GM18861 (cell line): ENCODE measurements around the gene RPL18.

Experiments
- ATAC-seq: cut with Tn5 transposase; IDR thresholded peaks from one replicate; pipeline ENCODE4 v1.9.1; 2021; ENCODE audit not compliant: unreplicated experiment

The RPL18 gene

GRCh38 chr19:48614436-48615230 is 4.3 kb downstream of the RPL18 start, which contains the start of gene FAM83E:
Gene FAM83E, minus strand, starts transcription at chr19:48615076. Its CDS starts 1,704 bp downstream, at chr19:48613372.
- ATAC-seq: no peak

DNA sequence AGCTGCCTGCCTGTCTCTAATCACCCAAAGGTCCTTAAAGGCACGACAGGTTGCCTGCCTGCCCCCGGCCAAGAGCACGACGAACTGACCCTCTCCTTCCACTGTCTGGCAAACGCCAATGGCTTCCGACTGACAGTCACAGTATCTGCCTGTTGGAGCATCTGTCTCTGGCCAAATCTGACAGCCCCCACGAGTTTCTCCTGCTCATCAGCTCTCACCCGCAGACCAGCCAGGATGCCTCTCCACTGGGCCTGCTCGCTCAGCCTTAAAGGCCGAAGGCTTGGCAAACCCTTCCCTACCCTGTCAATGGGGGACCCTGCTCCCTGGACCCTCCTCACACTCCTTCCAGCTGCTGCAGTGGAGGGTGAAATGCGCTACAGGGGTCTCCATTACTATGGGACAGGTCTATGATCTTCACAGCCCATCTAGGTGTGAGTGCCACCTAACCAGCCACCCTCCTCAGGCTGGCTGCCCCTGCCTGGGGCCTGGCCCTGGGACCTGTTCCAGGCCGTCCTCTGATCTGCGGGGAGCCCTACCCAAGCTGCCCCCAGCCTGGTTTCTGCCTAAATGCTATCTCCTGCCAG is 5.0 kb downstream of the RPL18 start:
- no peak for ATAC-seq

DNA sequence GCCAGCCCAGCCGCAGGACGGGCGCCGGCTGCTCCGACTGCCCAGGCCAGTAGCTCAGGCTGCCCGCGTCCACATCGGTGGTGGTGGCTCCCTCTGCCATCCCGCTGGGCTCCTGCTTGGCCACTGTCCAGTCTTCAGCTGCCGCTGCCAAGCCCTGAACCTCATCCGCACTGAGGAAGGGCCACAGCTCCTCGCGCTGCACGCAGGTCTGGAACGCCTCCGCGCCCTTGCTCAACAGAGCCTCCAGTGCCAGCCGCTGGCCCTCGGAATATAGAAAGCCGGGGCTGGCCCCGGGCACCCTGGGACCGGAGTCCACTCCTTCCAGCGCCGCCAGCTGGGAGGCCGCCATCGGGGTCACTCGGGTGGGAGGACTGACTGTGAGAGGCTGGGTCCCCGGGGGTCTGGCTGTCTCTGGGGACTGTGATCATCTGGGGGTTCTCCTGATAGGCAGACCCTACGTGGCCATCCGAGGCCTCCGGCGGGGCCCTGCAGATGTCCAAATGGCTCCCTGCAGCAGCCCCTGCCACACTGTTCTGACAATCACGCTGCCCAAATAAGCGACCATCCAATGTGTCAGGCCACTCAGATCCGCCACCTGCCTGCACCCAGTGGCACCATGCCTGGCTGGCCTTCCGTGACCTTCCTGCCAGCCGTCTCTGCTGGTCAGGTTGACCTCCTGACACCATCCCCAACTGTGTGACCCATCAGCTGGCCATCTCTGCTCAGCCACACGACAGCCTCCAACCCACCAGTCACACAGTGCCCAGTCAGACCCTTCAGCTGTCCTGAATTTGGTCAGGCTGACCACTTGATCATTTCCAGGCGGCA is 5.7 kb downstream of the RPL18 start:
- no peak for ATAC-seq

GRCh38 chr19:48611872-48612271 is 7.1 kb downstream of the RPL18 start:
- no peak for ATAC-seq

DNA sequence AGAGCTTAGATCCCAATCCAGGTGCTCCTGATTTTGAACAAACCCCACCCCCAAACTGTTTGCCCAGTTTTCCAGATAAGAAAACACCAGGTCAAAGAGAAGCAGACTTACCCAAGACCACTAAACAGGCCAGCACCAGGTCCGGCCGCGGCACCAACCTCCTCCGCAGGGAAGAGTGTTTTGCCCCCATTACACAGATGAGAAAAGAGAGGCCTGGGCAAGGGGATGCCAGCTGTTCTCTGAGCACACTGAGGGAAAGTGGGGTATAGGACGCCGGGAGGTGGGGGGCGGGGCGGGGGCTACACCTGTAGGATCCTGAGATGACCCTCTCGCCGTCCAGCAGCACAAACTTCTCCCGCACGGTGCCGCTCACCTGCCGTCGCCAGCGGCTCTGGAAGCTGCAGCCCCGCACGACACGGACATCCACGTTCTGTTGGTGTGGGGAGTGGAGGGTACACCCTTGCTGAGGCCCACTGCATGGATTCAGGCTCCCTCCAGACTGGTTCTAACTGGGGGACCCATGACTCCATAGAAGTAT is 9.3 kb downstream of the RPL18 start:
- ATAC-seq: no peak

DNA sequence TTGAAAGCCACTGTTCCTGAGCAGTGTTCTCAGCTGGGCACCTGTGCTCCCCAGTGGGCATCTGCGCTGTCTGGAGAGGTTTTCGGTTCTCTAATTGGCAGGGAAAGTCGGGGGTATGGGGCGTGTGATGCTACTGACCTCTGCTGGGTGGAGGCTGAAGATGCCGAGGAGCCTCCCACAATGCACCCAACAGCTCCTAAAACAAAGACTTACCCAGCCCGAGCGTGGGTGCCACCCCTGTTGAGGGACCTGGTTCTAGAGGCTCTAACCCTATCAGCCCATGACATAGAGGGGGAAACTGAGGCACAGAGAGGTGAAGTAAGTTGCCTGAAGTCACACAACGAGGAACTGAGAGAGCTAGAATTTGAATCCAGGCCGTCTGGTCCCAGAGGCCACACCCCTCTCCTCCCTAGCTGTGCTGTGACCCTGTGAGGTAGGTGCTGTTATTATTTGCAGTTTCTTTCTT is 10.1 kb downstream of the RPL18 start:
- ATAC-seq: no peak

DNA sequence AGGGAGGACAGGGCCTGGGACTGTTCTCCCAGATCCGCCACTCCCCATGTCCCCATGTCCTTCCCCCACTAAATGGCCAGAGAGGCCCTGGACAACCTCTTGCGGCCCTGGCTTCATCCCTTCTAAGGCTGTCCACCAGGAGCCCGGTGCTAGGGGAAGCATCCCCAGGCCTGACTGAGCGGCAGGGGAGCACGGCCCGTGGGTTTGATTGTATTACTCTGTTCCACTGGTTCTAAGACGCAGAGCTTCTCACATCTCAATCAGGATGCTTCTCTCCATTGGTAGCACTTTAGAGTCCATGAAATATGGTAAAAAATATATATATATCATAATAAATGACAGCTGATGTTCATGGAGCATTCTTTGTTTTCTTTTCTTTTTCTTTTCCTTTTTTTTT is 11.6 kb downstream of the RPL18 start:
- ATAC-seq: no peak

- no peak for ATAC-seq
These were observed 12.3 kb downstream of the RPL18 start, which contains the start of gene SPACA4 for GRCh38 chr19:48606463-48607358. Gene SPACA4, plus strand, starts transcription at chr19:48606742. Its CDS starts 237 bp downstream, at chr19:48606979.

GRCh38 chr19:48603850-48604249 is 15.1 kb downstream of the RPL18 start:
- ATAC-seq: no peak

- ATAC-seq: no peak
These were observed 15.5 kb downstream of the RPL18 start for GRCh38 chr19:48603449-48603848.

DNA sequence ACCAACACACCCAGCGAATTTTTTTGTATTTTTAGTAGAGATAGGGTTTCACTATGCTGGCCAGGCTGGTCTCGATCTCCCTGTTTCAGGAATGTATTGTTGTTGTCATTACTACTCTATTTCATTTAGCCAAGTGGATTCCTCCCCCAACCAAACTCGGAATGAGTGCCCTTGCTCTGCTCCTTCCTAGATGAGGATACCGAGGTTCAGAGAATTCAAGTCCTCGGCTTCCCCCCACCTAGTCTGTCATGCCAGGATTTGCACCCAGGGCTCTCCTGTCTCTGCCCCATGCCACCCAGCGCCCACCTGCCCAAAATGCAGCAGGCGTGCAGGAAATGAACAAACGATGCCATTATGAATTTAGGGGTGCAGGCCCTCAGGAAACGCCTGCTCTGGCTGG is 16.0 kb downstream of the RPL18 start:
- no peak for ATAC-seq

- no peak for ATAC-seq
These were observed 18.1 kb downstream of the RPL18 start for GRCh38 chr19:48600679-48601417.

DNA sequence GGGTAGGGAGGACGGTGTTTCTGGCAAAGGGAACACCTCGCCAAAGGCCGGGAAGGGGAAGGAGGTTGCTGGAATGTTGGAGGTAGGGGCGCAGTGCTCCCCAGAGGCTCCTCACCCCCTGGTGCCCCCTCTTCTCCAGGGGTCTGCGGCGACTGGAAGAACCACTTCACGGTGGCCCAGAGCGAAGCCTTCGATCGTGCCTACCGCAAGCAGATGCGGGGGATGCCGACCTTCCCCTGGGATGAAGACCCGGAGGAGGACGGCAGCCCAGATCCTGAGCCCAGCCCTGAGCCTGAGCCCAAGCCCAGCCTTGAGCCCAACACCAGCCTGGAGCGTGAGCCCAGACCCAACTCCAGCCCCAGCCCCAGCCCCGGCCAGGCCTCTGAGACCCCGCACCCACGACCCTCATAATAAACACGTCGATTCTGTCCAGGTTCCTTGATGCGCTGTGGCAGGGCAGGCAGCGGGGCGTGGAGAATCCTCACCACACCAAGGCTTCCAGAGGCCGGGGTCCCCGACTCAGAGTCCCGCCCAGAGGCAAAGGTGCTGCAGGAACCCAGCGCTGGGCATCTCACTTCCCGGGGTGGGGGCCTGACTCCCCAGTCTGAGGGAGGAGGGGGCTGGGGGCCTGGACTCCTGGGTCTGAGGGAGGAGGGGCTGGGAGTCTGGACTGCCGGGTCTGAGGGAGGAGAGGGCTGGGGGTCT is 19.8 kb downstream of the RPL18 start:
- ATAC-seq: no peak

GRCh38 chr19:48596679-48597465 is 22.1 kb downstream of the RPL18 start:
- no peak for ATAC-seq

- ATAC-seq: no peak
These were observed 22.7 kb downstream of the RPL18 start for GRCh38 chr19:48596237-48596636.

- ATAC-seq: no peak
These were observed 23.1 kb downstream of the RPL18 start for GRCh38 chr19:48595833-48596232.

- ATAC-seq: no peak
These were observed 23.8 kb downstream of the RPL18 start for GRCh38 chr19:48595171-48595570.

GRCh38 chr19:48591021-48591420 is 28.0 kb downstream of the RPL18 start:
- ATAC-seq: no peak
